GM04503 (cell line): Measurements from ENCODE around the gene RABGAP1L.
A peak's percentile ranks its signal among the peaks of the same experiment; 100 is the strongest.
"Not testable (repeated sequence)": the region's sequence is repeated elsewhere in the genome, so short reads cannot be mapped to it uniquely, and the experiment has no call there.

Experiments used
- DNase-seq: peaks from one replicate; pipeline ENCODE4 v3.0.0-alpha.2; 2012; ENCODE audit warnings: low read depth

The RABGAP1L gene

DNA sequence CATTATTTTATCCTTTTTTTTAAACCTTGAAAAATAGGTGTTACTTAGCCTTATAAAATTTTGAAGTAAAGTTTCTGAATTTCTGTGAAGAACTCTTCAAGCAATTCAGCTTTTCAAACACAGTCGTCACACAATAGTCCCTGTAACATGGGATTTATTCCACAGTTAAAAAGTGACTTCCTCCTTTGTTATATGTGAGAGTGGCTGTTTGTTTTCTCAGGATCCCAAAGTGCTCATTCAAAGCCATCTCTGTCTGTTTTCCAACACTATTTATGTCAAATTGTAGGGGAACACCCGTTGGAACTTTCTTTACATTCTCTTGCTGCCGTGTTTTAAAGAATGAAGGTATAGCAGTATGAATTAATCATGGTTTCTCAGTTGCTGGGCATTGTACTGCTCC lies 207.6 kb downstream of the RABGAP1L start:
- no peak for DNase-seq

DNA sequence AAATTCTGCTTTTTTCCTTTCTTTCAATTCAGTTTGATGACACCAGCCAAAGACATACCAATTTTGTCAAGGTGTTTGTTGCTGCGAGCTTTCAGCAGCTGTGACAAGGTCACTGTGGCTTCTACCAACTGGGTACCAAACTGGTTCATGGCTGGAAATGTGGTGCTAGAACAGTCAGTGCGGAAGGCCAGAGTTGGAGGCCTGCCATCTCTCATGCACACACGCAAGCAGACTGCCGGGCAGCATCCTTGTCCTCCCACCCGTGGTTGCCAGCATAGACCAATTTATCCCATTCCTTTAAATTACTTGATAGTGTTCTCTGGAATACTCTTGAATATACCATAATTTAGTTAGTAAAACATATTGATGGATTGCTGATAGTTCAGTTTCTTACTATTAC lies 208.6 kb downstream of the RABGAP1L start:
- no peak for DNase-seq

DNA sequence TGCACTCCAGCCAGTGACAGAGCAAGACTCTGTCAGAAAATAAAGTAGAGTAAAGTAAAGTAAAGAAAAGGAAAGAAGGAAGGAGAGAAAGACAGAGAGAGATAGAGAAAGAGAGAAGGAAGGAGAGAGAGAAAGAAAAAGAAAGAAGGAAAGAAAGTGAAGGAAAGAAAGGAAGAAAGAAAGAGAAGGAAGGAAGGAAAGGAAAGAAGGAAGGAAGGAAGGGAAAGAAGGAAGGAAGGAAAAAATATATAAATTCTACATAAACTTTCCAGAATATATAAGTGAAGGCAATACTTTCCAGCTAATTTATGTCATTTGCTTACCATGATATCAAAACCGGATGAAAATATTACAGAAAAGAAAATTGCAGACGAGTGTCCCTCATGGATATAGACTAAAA lies 216.7 kb downstream of the RABGAP1L start:
- DNase-seq: no peak

DNA sequence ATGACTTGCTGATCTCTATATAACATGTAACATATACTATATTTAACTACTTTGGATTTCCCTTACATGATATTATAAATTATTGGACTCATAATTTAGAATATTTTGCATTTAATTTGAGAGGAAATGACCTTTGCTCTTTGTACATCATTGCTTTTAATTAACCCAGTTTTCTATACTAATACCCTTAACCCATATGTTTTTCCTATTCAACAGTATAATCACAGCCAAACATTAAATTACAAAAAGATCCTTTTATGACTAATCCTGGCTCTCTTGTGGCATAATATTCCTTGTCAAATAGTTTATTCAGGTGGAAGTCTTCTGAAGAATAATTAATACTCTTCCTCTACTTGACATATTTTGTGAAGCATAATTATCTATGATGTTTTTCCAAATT lies 232.4 kb downstream of the RABGAP1L start:
- no peak for DNase-seq

- no peak for DNase-seq
Measured at GRCh38 chr1:174393885-174394284, 234.6 kb downstream of the RABGAP1L start.

DNA sequence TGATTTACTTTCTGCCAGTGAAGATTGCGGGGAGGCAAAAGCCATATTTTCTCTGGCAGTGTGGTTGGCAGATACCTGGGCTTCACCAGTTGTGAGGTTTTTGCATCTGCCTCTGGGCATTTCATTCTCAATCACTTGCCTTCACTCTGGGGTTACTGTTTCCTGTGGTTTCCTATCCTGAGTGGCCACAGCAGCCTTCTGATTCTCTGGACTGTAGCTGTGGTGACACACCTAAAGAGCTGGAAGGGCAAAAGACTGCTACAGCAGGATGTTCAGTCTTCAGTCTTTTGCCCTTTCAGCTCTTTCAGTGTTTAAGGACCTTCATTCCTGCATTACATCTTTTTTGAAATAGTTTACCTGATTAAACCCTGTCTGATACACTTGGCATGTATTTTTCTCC lies 237.9 kb downstream of the RABGAP1L start:
- DNase-seq: no peak

- DNase-seq: no peak
Measured at GRCh38 chr1:174398246-174398645, 238.9 kb downstream of the RABGAP1L start.

DNA sequence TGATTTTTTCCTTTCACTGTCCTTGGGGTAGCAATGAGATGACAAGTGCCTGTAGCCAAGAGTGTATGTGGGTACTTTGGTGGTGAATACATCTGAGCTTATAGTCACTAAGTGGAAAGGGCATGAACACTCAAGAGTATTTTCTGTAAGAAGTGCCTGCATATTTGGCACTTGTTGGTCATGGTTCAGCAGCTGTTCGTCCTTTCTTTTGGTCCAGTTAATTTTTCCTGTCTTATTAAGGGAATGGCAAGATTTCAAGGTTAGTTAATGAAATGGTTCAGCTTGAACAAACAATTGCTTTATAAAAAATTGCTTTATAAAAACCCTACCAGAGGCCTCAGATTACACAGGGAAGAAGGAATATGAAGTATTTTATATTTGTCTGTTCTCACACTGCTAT lies 239.9 kb downstream of the RABGAP1L start:
- DNase-seq: no peak

DNA sequence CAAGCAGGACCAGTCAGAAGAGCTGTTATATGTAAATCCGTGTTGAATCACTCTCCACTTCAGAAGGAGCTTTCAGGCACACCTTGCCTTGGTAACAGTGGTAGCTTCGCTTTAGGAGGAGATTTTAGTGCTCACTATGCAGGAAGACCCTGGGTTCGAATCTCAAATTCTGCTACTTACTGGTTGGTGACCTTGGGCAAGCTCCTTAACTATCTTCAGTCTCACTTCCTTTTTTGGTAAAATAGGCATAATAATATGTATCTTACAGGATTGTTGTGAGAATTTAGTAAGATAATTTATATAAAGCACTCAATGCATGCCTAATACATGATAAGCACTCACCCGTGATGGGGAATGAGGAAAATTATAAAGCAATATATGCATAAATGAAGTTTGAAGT lies 241.8 kb downstream of the RABGAP1L start:
- DNase-seq: no peak

DNA sequence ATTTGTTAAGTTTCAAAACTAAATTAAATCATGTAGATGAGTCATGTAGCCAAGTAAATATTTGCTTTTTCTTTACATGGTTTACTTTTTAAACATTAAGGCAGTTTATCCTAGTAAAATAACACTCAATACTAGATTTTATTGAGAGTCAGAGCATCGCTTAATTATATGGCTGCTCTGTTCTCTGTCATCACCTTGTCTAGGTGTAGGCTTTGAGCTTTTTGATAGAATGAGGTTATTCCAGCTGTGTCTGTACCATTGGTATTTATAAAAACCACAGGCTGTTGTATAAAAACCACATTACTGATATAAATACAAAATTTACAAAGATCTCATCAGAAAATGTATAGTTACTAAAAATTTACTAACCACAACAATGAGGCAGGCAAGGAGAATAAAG lies 245.9 kb downstream of the RABGAP1L start:
- DNase-seq: no peak

DNA sequence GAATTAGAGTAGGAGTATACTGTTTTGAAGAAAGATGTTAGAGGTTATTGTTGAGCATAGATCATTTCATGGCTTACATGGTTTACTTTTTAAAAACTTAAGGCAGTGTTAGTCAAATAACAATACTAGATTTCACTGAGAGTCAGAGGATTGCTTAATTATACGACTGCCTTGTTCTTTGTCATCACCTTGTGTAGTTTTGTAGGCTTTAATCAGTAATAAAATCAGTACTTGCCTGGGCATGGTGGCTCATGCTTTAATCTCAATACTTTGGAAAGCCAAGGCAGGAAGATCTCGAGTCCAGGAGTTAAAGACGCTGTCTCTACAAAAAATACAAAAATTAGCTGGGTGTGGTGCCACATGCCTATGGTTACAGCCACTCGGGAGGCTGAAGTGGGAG lies 247.1 kb downstream of the RABGAP1L start:
- no peak for DNase-seq

DNA sequence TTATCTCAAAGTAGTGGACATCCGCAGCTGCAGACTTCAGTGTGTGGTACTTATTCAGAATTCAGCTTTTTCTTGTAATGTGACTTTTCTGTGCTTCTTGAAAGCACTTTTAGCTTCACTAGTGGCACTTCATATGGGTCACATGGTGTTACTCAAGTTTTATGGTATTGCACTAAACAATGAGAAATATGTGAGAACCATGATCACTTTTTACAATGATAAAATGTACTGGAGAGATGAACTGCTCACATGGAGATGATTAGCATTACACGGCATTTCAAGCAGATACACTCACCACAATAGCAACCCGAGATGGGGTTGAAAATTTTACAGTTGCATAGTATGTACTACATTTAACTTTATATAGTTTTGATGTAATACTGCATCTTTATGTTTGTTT lies 248.3 kb downstream of the RABGAP1L start:
- DNase-seq: peak; percentile 55

DNA sequence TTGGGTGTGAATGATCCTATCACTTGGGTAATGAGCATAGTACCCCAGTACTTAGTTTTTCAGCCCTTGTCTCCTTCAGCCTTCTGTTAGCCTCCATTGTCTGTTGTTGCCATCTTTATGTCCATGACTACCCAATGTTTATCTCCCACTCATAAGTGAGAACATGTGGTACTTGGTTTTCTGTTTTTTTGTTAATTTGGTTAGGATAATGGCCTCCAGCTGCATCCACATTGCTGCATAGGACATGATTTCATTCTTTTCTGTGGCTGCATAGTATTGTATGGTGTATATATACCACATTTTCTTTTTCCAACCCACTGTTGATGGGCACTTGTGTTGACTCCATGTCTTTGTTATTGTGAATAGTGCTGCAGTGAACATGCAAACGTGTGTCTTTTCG lies 248.8 kb downstream of the RABGAP1L start:
- DNase-seq: peak; percentile 11

DNA sequence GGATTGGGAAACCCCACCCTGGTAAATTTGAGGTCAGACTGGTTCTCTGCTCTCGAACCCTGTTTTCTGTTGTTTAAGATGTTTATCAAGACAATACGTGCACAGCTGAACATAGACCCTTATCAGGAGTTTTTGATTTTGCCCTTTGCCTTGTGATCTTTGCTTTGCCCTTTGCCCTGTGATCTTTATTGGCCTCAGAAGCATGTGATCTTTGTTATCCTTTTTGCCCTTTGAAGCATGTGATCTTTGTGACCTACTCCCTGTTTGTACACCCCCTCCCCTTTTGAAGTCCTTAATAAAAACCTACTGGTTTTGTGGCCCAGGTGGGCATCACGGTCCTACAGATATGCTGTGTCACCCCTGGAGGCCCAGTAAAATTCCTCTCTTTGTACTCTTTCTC lies 250.5 kb downstream of the RABGAP1L start:
- not testable (repeated sequence) for DNase-seq

GRCh38 chr1:174413632-174414031 lies 254.3 kb downstream of the RABGAP1L start:
- no peak for DNase-seq

DNA sequence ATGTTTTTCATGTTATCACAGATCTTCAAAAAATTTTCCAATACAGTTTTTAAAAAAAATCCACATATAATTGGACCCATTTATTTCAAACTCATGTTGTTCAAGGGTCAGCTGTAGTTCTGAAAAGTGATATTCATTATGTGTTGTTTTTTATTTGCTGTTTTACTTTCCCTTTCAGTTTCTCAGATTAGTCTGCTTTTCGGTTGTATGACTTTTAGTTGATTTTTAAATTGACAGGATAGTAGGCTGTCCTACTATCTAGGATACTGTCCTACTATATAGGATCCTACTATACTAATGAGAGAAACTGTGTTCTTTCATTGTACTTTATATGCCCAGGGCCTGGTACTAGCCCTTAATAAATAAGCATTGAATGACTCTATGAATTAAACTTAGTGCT lies 254.9 kb downstream of the RABGAP1L start:
- no peak for DNase-seq

DNA sequence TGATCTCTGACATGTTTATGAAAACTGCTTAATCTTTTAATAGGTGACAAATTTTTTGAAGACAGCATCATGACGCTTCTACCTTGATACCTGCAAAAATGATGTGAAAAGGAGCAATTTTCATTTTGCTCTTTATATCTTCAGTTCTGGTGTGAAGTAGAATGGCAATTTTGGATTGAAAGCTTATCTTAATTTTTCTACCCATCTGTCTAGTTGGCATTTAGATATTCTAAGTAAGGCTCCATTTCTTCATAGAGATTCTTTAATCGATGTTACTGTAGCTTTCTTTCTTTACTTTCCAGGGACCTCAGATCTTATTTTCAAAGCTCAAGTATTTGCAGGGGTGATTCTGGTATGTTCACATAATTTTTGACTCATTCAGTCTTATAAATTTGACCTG lies 256.2 kb downstream of the RABGAP1L start:
- no peak for DNase-seq

GRCh38 chr1:174417921-174418320 lies 258.6 kb downstream of the RABGAP1L start:
- no peak for DNase-seq

DNA sequence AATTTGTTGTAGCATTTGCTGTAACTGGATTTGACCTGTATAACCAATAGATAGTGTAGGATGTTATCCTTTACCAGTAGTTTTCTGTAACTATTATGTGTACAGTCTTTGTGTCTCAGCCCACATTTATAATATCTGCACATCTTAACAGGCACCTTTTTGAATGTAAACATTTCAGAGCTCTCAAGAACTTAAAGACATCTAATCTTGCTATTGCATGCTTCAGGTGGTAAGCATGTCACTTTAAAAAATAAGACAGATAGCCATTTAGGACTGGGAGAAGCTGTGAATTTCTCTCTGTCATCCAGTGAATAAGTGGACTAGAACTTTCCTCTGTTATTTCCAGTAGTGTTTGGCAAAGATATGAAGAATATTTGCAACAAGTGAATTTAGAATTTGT lies 265.8 kb downstream of the RABGAP1L start:
- no peak for DNase-seq

- no peak for DNase-seq
Measured at GRCh38 chr1:174426153-174426552, 266.8 kb downstream of the RABGAP1L start.

DNA sequence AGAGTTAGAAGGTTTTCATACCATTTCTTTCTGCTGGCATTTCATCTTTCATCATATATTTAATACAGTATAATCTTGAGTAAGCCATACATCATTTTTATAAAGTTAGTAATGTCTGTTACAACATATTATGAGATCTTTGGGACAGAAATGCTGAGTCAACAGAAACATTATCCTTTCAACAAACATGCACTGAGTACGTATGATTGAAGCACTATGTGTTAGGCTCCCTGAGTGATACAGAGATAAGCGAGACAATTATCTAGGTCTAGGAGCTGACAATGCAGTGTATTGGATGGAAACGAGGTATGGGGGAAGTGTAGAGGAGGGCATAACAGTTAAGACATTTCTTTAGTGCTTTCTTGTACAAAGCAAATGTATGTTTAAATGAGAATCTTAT lies 268.7 kb downstream of the RABGAP1L start:
- no peak for DNase-seq

GRCh38 chr1:174428739-174429138 lies 269.4 kb downstream of the RABGAP1L start:
- DNase-seq: no peak

DNA sequence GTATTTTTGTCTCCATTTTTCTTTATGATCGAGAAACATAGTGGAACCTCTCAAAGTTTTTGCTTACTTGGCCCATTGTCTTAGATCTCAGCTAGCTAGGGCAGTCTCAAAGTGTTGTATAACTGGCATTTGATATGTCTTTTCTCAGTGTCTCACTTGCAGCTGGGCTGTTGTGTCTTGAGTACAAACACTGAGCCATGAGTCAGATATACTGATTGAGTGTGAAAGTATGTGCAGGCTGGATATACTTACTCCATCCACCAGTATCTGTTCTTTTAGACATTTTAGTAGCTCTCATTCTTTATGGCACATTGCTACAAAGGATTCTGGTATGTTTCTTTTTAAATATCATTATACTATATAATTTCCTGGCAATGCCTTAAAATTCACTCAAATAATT lies 274.1 kb downstream of the RABGAP1L start:
- DNase-seq: peak; percentile 25

- DNase-seq: no peak
Measured at GRCh38 chr1:174445351-174445750, 286.0 kb downstream of the RABGAP1L start.

DNA sequence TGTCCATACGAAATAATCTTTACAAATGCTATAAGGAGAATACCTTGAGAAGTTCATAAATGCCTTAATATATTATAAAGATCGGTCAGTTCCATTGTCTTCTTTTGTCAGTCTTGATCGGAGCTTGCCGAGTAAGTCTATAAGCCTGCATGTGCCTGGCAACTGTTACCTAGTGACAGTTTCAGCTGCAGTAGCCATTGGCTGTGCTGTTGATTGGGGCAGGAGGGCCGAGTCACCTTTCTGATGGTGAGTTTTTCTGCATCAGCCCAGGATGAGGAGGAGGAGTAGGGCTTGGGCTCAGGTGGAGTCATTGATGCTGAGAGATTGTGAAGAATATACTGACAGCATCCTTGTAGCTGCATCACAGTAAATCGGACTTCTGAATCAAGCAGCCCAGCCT lies 286.5 kb downstream of the RABGAP1L start:
- no peak for DNase-seq
